ENCODE results near the gene MIGA2.
A peak's percentile ranks its signal among the peaks of the same experiment; 100 is the strongest.
"Not testable (repeated sequence)": the region's sequence is repeated elsewhere in the genome, so short reads cannot be mapped to it uniquely, and the experiment has no call there.

MIGA2 gene

DNA sequence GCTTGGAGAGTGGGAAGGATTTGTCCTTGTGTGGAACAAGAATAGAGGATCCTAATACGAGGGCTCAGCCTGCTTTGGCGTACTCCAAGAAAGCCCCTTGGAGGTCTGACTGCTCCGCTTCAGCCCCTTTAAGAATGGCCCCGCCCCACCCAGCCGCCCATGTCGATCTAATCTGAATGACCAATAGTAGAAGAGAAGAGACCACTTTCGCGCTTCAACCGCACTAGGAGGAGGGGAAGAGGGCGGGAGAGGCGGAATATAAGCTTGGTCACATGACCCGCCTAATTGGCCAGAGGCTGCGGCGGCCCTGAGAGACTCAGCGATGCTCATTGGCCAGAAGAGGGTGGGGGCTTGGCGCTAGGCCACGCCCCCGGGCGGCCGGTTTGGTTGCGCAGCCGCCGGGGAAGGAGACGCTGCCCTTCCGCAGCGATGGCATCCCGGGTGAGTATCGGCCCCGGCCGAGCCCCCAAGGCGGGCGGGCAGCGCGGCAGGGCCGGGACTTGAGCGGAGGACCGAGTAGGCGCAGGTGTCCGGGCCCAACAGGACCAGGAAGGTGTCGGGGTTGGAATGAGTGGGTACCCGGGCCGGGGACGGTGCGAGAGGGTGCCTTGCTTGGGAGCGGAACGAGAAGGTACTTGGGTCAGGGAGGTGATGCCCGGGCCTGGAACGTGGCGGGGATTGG is at the start of gene MIGA2:
Gene MIGA2 (plus strand): TSS at position 386 of the 682 bp plus-strand sequence. CDS start 3,969 bp downstream, outside the sequence.
- peak; percentile 98 for DNase-seq

DNA sequence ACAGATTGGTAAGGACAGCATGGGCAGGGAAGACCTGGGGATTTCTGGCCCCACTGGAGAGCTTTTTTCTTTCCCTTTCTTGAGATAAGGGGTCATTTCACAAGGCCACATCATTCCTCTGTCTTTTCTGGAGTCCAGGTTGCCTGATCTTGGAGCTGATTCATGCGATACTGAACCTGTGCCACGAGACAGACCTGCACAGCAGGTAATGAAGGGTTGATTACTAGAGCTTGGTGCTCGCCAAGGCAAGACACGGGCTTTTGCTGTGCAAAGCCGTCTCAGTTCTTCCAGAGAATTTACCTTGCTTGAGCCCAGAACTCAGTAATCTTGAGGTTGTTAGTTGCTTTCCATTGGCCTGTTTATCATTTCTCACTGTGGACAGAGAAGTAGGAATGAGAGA is 49.8 kb upstream of the MIGA2 start:
- no peak for DNase-seq

- DNase-seq, result no peak
These were observed 48.6 kb upstream of the MIGA2 start for GRCh38 chr9:128987805-128988204.

- DNase-seq, result no peak
These were observed 43.4 kb upstream of the MIGA2 start for GRCh38 chr9:128992995-128993394.

DNA sequence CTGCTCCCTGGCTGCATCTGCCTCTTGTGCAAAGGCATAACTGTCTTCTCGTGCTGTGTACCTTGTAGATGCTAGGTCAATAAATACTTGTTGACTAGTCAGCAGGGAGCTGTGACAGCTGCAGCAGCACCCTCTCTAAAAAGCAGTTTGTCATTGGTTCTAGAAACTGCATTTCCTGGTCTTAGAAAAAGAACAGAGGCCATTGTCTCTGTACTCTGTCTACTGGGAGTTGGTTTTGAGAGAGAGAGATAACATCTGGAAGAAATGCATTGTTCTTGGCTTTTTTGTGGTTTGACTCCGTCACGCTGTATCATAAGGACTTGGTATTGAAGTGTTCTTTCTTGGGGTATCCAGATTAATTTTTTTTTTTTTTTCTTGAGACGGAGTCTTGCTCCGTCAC is 40.6 kb upstream of the MIGA2 start:
- no peak for DNase-seq

- DNase-seq, result no peak
These were observed 38.0 kb upstream of the MIGA2 start for GRCh38 chr9:128998462-128998861.

DNA sequence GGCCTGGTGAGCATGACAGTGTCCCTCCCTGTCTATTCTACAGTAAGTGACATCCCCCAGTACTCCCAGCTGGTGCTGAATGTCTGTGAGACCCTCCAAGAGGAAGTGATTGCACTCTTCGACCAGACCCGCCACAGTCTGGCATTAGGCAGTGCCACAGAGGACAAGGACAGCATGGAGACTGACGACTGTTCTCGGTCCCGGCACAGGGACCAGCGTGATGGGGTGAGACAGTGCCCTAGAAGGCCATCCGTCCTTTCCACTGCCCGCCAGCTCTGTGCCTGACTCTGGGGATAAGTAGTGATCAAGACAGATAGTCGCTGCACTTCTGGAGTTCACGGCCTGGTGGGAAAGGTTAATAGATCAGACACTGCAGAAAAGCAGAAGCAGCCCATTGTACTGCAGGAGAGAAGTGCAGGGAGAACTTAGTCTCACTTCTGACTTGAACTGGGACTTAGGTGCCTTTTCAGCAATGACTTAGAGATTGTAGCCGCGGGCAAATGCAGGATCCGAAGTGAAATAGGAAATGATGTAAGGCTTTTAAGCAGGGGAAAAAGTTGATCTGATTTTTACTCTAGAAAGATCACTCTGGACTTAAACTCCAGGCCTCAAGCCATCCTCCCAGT is 36.7 kb upstream of the MIGA2 start:
- DNase-seq, result peak; percentile 43

DNA sequence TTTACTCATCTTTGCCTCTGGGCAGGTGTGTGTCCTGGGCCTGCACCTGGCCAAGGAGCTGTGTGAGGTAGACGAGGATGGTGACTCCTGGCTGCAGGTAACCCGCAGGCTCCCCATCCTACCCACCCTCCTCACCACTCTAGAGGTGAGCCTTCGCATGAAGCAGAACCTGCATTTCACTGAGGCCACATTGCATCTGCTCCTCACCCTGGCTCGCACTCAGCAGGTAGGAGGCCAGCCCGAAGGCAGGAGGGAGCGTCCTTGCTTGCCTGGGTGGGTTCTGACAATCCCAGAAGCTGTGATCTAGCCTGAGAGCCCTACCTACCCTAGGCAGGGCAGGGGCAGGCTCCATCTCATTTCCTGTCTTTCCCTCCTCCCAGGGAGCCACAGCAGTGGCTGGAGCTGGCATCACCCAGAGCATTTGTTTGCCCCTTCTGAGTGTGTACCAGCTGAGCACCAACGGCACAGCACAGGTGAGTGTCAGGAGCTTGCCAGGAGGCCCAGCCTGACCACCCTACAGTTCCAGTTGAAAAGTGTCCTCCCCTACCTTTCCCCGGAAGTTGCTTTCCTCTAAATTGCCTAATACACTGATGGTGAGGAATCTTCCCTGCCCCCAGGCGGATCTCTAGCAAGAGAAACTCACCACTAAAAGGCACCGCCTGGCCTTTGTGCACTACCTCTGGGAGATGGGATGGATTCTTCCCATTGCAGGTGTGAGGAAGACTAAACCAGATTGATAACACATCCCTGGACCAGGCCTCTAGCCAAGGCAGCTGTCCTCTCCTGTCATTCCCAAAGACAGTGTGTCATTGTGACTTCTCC is 34.7 kb upstream of the MIGA2 start:
- no peak for DNase-seq

DNA sequence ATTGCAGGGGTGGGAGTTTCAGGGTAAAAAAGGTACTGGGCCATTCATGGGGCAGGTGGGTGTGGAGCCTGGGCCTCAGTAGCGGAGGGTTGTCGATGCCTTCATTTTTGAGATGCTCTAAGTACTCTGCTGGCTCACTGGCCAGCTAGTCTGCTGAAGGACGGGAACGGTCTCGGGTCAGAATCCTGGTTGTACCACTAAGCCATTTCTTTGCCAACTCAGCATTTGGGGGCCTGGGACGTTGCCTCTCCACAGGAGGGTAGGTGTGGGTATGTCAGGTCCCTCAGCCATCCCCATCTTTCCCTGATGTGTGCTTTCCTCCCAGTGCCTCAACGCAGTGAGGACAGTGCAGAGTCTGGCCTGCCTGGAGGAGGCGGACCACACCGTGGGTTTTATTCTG is 33.4 kb upstream of the MIGA2 start:
- no peak for DNase-seq

GRCh38 chr9:129004173-129004572 is 32.3 kb upstream of the MIGA2 start:
- not testable (repeated sequence) for DNase-seq

- no peak for DNase-seq
These were observed 31.0 kb upstream of the MIGA2 start for GRCh38 chr9:129005336-129005997.

DNA sequence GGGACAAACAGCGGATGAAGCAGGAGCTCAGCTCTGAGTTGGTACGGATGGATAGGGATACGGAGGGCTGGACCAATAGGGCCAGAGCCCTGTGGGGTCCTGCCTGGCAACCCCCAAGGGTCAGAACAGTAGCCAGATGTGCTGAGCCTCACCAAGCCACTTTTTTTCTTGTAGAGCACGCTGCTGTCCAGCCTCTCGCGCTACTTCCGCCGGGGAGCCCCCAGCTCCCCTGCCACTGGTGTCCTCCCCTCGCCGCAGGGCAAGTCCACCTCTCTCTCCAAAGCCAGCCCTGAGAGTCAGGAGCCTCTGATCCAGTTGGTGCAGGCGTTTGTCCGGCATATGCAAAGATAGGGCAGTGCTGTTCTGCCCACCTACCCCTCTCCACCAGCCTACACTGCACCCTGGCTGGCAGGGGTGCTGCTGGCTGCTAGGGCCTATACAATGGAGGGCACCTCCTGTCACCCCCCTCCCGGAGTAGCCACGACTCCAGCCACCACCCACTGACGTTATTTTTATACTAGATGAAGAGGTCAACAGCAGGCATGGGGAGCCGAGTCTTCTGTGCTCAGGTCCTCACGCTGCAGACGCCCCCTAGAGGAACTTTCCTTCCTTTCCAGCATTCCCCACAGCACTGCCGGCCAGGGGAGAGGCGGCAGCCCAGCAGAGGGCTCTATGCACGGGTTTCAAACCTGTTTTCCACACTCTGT is 29.9 kb upstream of the MIGA2 start:
- peak; percentile 70 for DNase-seq

- DNase-seq, result no peak
These were observed 29.2 kb upstream of the MIGA2 start for GRCh38 chr9:129007035-129007765.

DNA sequence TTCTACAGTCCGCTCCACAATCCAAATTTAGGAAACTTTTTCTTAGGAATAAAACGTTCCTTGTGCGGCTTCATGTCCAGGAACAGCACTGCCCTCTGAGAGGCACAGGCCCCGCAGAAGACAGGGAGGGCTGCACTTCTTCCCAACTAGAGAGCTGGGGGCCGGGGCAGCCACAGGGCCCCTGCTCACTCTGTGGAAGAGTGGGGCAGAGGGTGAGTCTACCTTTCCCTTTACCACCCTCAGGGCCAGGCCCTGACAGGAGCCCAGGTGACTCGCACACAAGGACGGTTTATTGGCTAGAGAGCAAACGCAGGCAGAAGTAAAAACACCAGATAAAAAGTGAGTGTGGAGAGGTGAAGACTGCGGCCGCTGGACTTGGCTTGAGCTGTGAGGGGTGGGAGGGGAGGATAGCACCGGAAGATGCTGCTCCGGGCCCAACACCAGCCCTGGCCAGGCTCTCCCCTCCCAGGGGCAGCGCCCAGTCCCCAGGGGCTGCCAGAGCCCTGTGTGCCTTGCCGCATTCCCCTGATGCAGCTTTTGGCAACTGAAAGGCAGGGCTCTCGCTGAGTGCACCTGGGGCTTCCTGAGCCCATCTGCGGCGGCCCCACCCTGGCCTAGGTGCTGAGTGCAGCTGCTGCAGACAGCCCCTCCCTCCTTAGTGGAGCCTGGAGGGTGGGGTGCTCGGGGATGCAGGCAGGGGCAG is 28.5 kb upstream of the MIGA2 start:
- DNase-seq, result no peak

GRCh38 chr9:129008469-129008965 is 27.9 kb upstream of the MIGA2 start:
- DNase-seq, result no peak

- no peak for DNase-seq
These were observed 27.3 kb upstream of the MIGA2 start for GRCh38 chr9:129008986-129009583.

- DNase-seq, result no peak
These were observed 26.8 kb upstream of the MIGA2 start for GRCh38 chr9:129009584-129010141.

DNA sequence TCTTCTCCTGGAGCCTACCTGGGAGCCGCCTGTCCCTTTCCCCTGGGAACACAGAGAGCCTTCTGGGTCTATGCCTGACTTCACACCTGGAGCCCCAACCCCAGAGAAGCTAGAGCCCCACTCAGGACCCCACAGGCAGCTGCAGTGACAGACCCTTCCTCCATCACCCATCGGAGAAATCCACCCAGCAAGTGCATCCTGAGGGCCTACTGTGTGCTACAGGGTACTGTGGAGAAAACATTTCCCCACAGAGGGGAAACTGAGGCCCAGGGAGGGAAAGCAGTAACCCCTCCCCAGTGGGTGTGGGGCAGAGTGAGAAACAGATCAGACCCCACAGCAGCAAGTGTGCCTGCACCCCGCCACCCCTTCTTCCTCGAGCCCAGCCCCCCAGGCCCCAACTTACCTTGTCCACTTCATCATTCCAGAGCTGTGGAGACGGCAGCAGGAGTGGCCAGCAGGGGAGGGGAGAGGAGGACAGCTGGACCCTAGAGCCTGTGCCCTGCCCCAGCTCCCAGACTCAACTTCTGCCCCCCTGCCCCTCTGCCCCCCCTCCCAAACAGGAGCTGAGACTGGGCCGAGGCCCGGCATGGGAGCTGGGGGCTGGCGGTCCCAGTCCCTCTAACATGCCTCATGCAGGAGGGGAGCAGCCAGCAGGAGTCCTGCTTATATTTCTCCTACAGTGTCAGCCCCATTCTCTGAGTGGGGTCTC is 26.0 kb upstream of the MIGA2 start:
- DNase-seq, result no peak

GRCh38 chr9:129011170-129011569 is 25.3 kb upstream of the MIGA2 start:
- no peak for DNase-seq

DNA sequence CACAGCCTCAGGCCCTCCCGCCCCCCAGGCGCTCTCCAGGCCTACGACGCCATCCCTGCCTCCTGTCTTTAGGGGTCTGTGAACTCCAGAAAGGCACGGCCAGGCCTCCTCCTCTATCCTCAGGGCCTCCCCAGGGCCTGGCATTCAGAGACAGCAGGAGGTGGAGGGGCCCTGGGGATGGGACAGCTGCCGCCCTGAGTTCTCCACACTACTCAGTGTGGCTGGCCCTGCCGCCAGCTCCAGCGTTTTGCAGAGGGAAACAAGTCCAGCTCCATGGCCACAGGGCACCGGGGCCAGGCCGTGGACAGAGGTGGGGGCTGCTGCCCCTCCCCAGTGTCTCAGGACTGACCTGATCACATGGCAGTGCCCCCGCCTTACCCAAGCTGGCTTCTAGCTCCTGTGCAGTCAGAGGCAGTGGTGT is 24.7 kb upstream of the MIGA2 start:
- no peak for DNase-seq

Data from activated CD4-positive, alpha-beta T cell treated with anti-CD3 and anti-CD28 coated beads, Interleukin-2, Interleukin-6, amounts not matched to agents 100 ng/mL and 50 ng/mL, durations not matched to agents 16 hours and 8 hours (primary cell).